GM18502 (cell line): ENCODE data around the gene C19orf67.
"Not testable (repeated sequence)": the region's sequence is repeated elsewhere in the genome, so short reads cannot be mapped to it uniquely, and the experiment has no call there.

ENCODE experiments used
- ATAC-seq: cut with Tn5 transposase; IDR thresholded peaks from one replicate; pipeline ENCODE4 v1.9.1; 2021; ENCODE audit warnings: mild to moderate bottlenecking; ENCODE audit not compliant: unreplicated experiment, poor library complexity

The C19orf67 gene

GRCh38 chr19:14059093-14059480 lies 26.5 kb downstream of the C19orf67 start:
- no peak for ATAC-seq

GRCh38 chr19:14058182-14059092 lies 27.1 kb downstream of the C19orf67 start:
- no peak for ATAC-seq

GRCh38 chr19:14056741-14057356 lies 28.7 kb downstream of the C19orf67 start:
- ATAC-seq, result no peak

- ATAC-seq, result no peak
Measured at GRCh38 chr19:14056069-14056666, 29.4 kb downstream of the C19orf67 start.

- ATAC-seq, result no peak
Measured at GRCh38 chr19:14055396-14055795, 30.2 kb downstream of the C19orf67 start.

- no peak for ATAC-seq
Measured at GRCh38 chr19:14054721-14055120, 30.9 kb downstream of the C19orf67 start.

GRCh38 chr19:14054099-14054498 lies 31.5 kb downstream of the C19orf67 start:
- no peak for ATAC-seq

GRCh38 chr19:14053500-14053899 lies 32.1 kb downstream of the C19orf67 start:
- ATAC-seq, result no peak

GRCh38 chr19:14053032-14053431 lies 32.6 kb downstream of the C19orf67 start:
- ATAC-seq, result no peak

GRCh38 chr19:14052470-14052869 lies 33.1 kb downstream of the C19orf67 start:
- ATAC-seq, result no peak

- ATAC-seq, result no peak
Measured at GRCh38 chr19:14051980-14052379, 33.6 kb downstream of the C19orf67 start.

- not testable (repeated sequence) for ATAC-seq
Measured at GRCh38 chr19:14050961-14051360, 34.6 kb downstream of the C19orf67 start.

- ATAC-seq, result no peak
Measured at GRCh38 chr19:14050512-14050911, 35.1 kb downstream of the C19orf67 start.

- ATAC-seq, result no peak
Measured at GRCh38 chr19:14048443-14049153, 37.0 kb downstream of the C19orf67 start.

- not testable (repeated sequence) for ATAC-seq
Measured at GRCh38 chr19:14047866-14048265, 37.7 kb downstream of the C19orf67 start.

- not testable (repeated sequence) for ATAC-seq
Measured at GRCh38 chr19:14042659-14043608, 42.6 kb downstream of the C19orf67 start.

GRCh38 chr19:14039181-14039580 lies 46.4 kb downstream of the C19orf67 start:
- no peak for ATAC-seq

- no peak for ATAC-seq
Measured at GRCh38 chr19:14035706-14036105, 49.9 kb downstream of the C19orf67 start.

- ATAC-seq, result not testable (repeated sequence)
Measured at GRCh38 chr19:14035159-14035558, 50.4 kb downstream of the C19orf67 start.
